ENCODE data around the gene ARMCX6. TPM values are rescaled to one million over a fixed set of nuclear protein-coding genes. Genes with fewer than 3 reads are reported as not detected.
"Not testable (repeated sequence)": the region's sequence is repeated elsewhere in the genome, so short reads cannot be mapped to it uniquely, and the experiment has no call there.

ARMCX6 gene
- total RNA-seq: 8.8 TPM

DNA sequence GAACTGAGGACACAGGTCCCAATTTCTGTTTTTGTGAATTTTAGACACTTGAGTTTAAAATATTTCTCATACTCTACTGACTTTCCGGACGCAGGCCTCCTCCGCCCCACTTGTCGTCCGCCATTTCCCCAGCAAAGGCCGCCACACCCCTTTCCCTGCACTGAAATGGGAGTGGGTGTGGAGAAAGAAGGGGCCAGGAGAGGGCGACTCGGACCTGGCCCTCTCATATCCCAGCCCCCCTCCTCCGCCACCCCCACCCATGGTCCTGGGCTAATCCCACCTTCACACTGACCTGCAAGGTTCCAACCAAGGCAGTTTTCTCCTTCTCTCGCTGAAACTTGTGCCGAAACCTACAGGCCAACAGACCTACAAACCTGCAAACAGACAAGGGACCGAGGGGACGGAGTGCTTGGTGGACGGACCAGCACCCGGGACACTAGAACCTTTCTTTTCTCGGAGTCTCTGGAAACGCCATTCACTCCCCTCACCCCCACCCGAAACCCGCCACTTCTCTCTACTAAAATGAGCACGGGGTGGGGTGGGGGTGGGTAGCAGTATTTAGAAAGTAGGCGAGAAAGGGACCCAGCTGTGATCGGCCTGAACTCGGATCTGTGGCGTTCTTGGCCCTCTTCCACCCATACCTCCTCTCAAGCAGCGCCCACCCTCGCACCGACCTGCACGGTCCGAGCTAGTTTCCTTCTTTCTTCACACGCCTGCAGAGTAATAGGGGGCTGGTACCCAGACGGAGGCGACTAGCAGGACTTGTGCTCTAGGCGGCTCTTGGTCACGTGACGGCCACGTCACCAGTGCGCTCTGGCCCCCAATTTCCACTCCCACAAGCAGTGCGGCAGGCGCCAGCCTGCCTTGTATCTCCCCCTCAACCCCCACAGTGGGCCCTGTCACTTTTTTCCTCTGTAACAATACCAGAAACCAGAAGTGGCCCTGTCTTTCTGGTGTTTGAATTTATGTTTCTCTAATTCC is at the start of gene ARMCX6:
ARMCX6 (minus strand) TSS at position 790 of the 981 bp plus-strand sequence. CDS start 1,380 bp downstream, outside the sequence.
- DNase-seq (ENCODE audit: low spot score): peak; percentile 71
- ATAC-seq: peak; percentile 92

GRCh38 chrX:101659601-101660063 is 41.8 kb upstream of the ARMCX6 start, which contains the start of gene ARMCX2:
TSS of gene ARMCX2 (minus strand) at chrX:101659850. CDS start at chrX:101657588, 2,262 bp downstream.
- peak; percentile 30 for ATAC-seq
- DNase-seq (ENCODE audit: low spot score): no peak

GRCh38 chrX:101658661-101659491 is 41.1 kb upstream of the ARMCX6 start:
- peak; percentile 47 for DNase-seq (ENCODE audit: low spot score)
- ATAC-seq: peak; percentile 81

- ATAC-seq (no peak), DNase-seq (ENCODE audit: low spot score) (no peak)
Measured at GRCh38 chrX:101657495-101657894, 39.7 kb upstream of the ARMCX6 start.

GRCh38 chrX:101656817-101657216 is 39.0 kb upstream of the ARMCX6 start:
- no peak for ATAC-seq
- DNase-seq (ENCODE audit: low spot score): no peak

- no peak for DNase-seq (ENCODE audit: low spot score)
- ATAC-seq: no peak
Measured at GRCh38 chrX:101655534-101655933, 37.7 kb upstream of the ARMCX6 start.

DNA sequence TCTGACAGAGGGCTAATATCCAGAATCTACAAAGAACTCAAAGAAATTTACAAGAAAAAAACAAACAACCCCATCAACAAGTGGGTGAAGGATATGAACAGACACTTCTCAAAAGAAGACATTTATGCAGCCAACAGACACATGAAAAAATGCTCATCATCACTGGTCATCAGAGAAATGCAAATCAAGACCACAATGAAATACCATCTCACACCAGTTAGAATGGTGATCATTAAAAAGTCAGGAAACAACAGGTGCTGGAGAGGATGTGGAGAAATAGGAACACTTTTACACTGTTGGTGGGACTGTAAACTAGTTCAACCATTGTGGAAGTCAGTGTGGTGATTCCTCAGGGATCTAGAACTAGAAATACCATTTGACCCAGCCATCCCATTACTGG is 29.9 kb upstream of the ARMCX6 start:
- not testable (repeated sequence) for DNase-seq (ENCODE audit: low spot score); ATAC-seq

- ATAC-seq: no peak
- no peak for DNase-seq (ENCODE audit: low spot score)
Measured at GRCh38 chrX:101642093-101642492, 24.3 kb upstream of the ARMCX6 start.

DNA sequence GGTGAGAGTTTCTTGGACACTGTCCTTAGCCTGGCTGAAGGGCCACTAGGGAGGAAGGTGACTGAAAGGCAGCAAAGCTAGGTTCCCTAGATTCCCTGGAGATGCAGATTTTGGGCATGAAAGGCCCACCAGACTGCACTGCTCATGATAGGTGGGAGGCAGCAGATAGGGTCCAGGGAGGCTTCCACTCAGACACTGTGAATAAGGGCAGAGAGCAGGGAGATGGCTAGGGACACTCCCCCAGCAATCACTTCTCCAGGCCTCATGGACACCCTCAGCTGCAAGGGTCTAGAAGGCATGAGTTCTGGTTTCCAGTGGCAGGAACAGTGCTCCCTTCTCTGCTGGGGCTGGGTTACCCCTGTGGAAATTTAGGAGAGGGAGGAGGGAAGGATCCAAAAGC is 21.8 kb upstream of the ARMCX6 start:
- ATAC-seq (no peak), DNase-seq (ENCODE audit: low spot score) (no peak)

GRCh38 chrX:101619364-101619763 is 1.6 kb upstream of the ARMCX6 start:
- DNase-seq (ENCODE audit: low spot score) (no peak), ATAC-seq (no peak)

- DNase-seq (ENCODE audit: low spot score): no peak
- no peak for ATAC-seq
Measured at GRCh38 chrX:101605728-101606127, 12.1 kb downstream of the ARMCX6 start.

DNA sequence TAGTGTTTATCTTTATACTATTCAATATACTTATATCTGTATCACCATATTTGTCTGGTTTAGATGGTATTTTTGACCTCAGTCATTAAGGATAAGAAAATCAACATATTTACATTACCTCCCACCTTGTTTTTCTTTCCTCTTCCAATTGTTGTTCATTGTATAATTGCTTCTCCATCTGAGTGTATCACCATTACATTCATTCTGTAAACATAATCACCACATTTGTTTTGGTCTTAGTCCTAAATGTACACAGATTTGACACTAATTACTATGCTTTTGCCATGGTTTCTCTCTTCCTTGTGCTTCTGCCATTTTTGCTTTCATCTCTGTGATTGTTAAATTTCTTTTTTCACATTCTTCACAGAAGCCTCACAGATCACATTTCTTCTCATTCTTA is 12.7 kb downstream of the ARMCX6 start:
- DNase-seq (ENCODE audit: low spot score) (no peak), ATAC-seq (no peak)

GRCh38 chrX:101602077-101602476 is 15.7 kb downstream of the ARMCX6 start:
- ATAC-seq (no peak), DNase-seq (ENCODE audit: low spot score) (no peak)

DNA sequence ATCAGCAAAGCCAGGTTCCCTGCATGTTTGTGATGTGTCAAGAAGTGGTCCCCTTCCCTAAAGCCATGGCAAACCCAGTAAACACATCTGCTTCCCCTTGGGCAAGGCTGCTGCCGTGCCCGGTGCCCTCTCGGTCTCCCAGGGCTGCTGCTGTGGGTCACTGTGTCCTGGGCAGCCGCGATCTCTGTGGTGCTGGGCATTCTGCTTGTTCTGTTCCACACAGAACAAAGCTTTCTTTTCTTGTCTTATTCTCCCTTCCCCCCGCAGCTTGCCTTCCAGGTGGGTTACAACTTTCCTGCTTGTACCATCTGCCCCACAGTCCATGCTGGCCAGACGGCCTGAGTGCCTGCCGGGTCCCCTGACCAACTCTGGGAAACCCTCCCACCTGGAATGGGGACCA is 18.2 kb downstream of the ARMCX6 start:
- ATAC-seq; DNase-seq (ENCODE audit: low spot score): not testable (repeated sequence)

GRCh38 chrX:101595739-101596419 is 21.9 kb downstream of the ARMCX6 start:
- ATAC-seq: peak; percentile 82
- DNase-seq (ENCODE audit: low spot score): no peak

Other genes starting within 250 kb of the ARMCX6 start
- 1.3 TPM for gene BTK, start 231.8 kb downstream of the ARMCX6 start, total RNA-seq
- 39.4 TPM for gene RPL36A, start 227.0 kb downstream of the ARMCX6 start, total RNA-seq
- gene GLA, start 210.1 kb downstream of the ARMCX6 start, total RNA-seq: 8.2 TPM
- gene HNRNPH2, start 209.8 kb downstream of the ARMCX6 start, total RNA-seq: 22.9 TPM
- gene ARMCX4, start 132.5 kb downstream of the ARMCX6 start, total RNA-seq: 4.3 TPM
- 0.88 TPM for gene ARMCX1, start 67.5 kb downstream of the ARMCX6 start, total RNA-seq
- 21.5 TPM for gene ARMCX3, start 5.2 kb upstream of the ARMCX6 start, total RNA-seq
- gene ARMCX2, start 41.9 kb upstream of the ARMCX6 start, total RNA-seq: 2.3 TPM

Data from left lobe of liver (tissue), 2 donors.